Transverse colon (tissue), 4 donors: Measurements from ENCODE around the gene SMC4. TPM values are rescaled to one million over a fixed set of nuclear protein-coding genes. Genes with fewer than 3 reads are reported as not detected.

ENCODE experiments used
- DNase-seq: peaks from one replicate; pipeline ENCODE4 v3.0.0-alpha.2; 2019
- H3K27ac ChIP-seq, 4 donors: fragments of 200-600 bp; sonication (generic); 2 replicates each; pipeline ENCODE4 v1.5.1; 2016 to 2018; ENCODE audit warnings: inconsistent platforms in 4 of 4
- H3K27me3 ChIP-seq: fragments of 200-600 bp; sonication (generic); 2 replicates; pipeline ENCODE4 v1.5.1; 2017; ENCODE audit warnings: inconsistent platforms
- H3K36me3 ChIP-seq, 4 donors: fragments of 200-600 bp; sonication (generic); 2 replicates each; pipeline ENCODE4 v1.5.1; 2017 to 2019; ENCODE audit warnings: inconsistent platforms in 4 of 4
- H3K4me1 ChIP-seq, 4 donors: fragments of 200-600 bp; sonication (generic); 2 replicates each; pipeline ENCODE4 v1.5.1; 2017 to 2020; ENCODE audit warnings: inconsistent platforms in 4 of 4
- H3K4me3 ChIP-seq, 4 donors: fragments of 200-600 bp; sonication (generic); 1 replicate in 1 of 4; 2 replicates in 3 of 4; pipeline versions ENCODE4 v1.5.1 to v1.6.1; 2017 to 2019; ENCODE audit warnings: inconsistent platforms in 4 of 4
- H3K9me3 ChIP-seq, 2 donors: fragments of 200-600 bp; sonication (generic); 2 replicates each; pipeline ENCODE4 v1.5.1; 2017 to 2019; ENCODE audit warnings: inconsistent platforms in 2 of 2
- EP300 ChIP-seq: sonication (generic); formaldehyde crosslinking; IDR thresholded peaks from one replicate; pipeline ENCODE4 v1.6.1; 2017; ENCODE audit warnings: antibody characterized with exemption, low read depth
- POLR2A ChIP-seq: fragments of 450-650 bp; IDR thresholded peaks from one replicate; pipeline ENCODE4 v1.6.1; 2016; ENCODE audit warnings: antibody characterized with exemption, mild to moderate bottlenecking, moderate library complexity
- POLR2AphosphoS5 ChIP-seq, 3 donors: sonication (generic); formaldehyde crosslinking; IDR thresholded peaks; one replicate each; pipeline ENCODE4 v1.6.1; 2016; ENCODE audit warnings: antibody characterized with exemption in 3 of 3
- WGBS, 2 donors: methylation state at CpG; one replicate each; pipeline ENCODE4 v1.1.5; 2018; ENCODE audit warnings: low coverage in 1 of 2; 5-methylcytosine and 5-hydroxymethylcytosine counted together
- in situ Hi-C, 4 donors: fragments of 200-750 bp; cut with MboI; loops; one replicate each; pipeline versions ENCODE4 v1.15.0 to v1.15.1; 2017; ENCODE audit warnings: low sequenced_read_pairs in 3 of 4, low pct_ligation_motif_present in 1 of 4, low pct_unique_long_range_greater_than_20kb in 1 of 4
- intact Hi-C: fragments of 100-400 bp; cut with DNase I; formaldehyde crosslinking; loops from one replicate; pipeline ENCODE4 v1.15.1; 2023; ENCODE audit warnings: low total_unique reads
- total RNA-seq, 4 donors: library from RNA; depleted of rRNA; stranded (reverse); fragments of >200 nt; gene quantifications; one replicate each; pipeline ENCODE4 v1.1.0, GENCODE V29; 2016
- TF ChIP-seq, protein P1 (sequence below), 5 experiments: fragments of 200-600 bp in 3 of 5; fragments of 450-650 bp in 2 of 5; sonication (generic) in 3 of 5; IDR thresholded peaks; 1 replicate in 2 of 5; 2 replicates in 3 of 5; pipeline ENCODE4 v1.5.1; 2016 to 2017; ENCODE audit warnings: antibody characterized with exemption in 5 of 5, inconsistent platforms in 3 of 5, mild to moderate bottlenecking in 2 of 5, moderate library complexity in 1 of 5

SMC4 gene
- total RNA-seq, 4 donors from 2014 or later, result 29.4 to 263 (median 57.9) TPM

DNA sequence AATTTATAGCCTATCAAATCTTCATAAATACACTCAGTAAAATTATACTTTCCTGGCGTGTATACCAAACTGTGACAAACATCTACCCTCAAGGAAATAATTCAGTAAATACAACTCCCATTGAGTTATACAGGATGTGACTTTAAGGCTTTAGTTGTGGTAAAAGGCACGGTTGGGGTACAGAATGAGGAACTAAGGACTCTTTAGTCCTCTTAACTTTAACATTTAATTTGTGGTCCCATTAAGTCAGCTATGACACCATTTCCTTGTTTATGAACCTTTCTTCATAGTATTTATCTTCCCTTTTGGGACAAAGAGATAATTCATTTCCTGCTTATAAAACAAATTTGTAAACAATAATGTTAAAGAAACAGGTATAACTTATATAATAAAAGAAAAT, 30.6 kb upstream of the SMC4 start:
- DNase-seq, result no peak
- no peaks in the 10 kb centered on the region for H3K9me3 ChIP-seq
- no peak overlapping the region for H3K27ac ChIP-seq
- H3K36me3 ChIP-seq, result no peaks in the 10 kb centered on the region
- no peaks in the 10 kb centered on the region for H3K27me3 ChIP-seq
- intact Hi-C loops, result no loop called here
- in situ Hi-C loops, result no loop called here
- H3K4me3 ChIP-seq, result no peak overlapping the region
- TF ChIP-seq EP300 (no peak), POLR2A (no peak), POLR2AphosphoS5 (IDR thresholded peaks at IDR 0.05) (no peak)
- TF ChIP-seq, protein P1, sequence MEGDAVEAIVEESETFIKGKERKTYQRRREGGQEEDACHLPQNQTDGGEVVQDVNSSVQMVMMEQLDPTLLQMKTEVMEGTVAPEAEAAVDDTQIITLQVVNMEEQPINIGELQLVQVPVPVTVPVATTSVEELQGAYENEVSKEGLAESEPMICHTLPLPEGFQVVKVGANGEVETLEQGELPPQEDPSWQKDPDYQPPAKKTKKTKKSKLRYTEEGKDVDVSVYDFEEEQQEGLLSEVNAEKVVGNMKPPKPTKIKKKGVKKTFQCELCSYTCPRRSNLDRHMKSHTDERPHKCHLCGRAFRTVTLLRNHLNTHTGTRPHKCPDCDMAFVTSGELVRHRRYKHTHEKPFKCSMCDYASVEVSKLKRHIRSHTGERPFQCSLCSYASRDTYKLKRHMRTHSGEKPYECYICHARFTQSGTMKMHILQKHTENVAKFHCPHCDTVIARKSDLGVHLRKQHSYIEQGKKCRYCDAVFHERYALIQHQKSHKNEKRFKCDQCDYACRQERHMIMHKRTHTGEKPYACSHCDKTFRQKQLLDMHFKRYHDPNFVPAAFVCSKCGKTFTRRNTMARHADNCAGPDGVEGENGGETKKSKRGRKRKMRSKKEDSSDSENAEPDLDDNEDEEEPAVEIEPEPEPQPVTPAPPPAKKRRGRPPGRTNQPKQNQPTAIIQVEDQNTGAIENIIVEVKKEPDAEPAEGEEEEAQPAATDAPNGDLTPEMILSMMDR (IDR thresholded peaks at IDR 0.05), result no peak
- H3K4me1 ChIP-seq, result no peaks in the 10 kb centered on the region
- 64 to 77% methylated on average over 2 of the region's 2 CpGs for WGBS, 2 donors

- H3K27ac ChIP-seq, result no peak overlapping the region
- WGBS, 2 donors, result 67 to 82% methylated on average over 1 of the region's 1 CpG
- H3K27me3 ChIP-seq, result no peaks in the 10 kb centered on the region
- no peaks in the 10 kb centered on the region for H3K4me1 ChIP-seq
- TF ChIP-seq POLR2AphosphoS5 (IDR thresholded peaks at IDR 0.05), result no peak
- no peak for TF ChIP-seq POLR2A
- no peak for TF ChIP-seq EP300
- TF ChIP-seq, protein P1 (IDR thresholded peaks at IDR 0.05), result no peak
- DNase-seq, result no peak
- intact Hi-C loops (loop anchor here (10.0 kb wide), 1 partner anchor 835 kb away; no protein-coding TSS in a partner anchor), in situ Hi-C loops (no loop called here)
- H3K36me3 ChIP-seq, result no peaks in the 10 kb centered on the region
- no peaks in the 10 kb centered on the region for H3K9me3 ChIP-seq
- no peak overlapping the region for H3K4me3 ChIP-seq
Measured at GRCh38 chr3:160369784-160370183, 29.7 kb upstream of the SMC4 start.

GRCh38 chr3:160370987-160371857, 28.2 kb upstream of the SMC4 start:
- Histone ChIP-seq H3K36me3 (no peaks in the 10 kb centered on the region), H3K9me3 (no peaks in the 10 kb centered on the region), H3K27ac (no peak overlapping the region), H3K27me3 (no peaks in the 10 kb centered on the region), H3K4me3 (no peak overlapping the region), H3K4me1 (no peaks in the 10 kb centered on the region)
- DNase-seq, result no peak
- intact Hi-C loops, result loop anchor here (10.0 kb wide), 1 partner anchor 834 kb away; no protein-coding TSS in a partner anchor
- in situ Hi-C loops, result no loop called here
- 93 to 95% methylated on average over 2 to 6 of the region's 6 CpGs for WGBS, 2 donors
- TF ChIP-seq POLR2AphosphoS5 (IDR thresholded peaks at IDR 0.05) (no peak), POLR2A (no peak)
- TF ChIP-seq, protein P1 (IDR thresholded peaks at IDR 0.05), result no peak

GRCh38 chr3:160372780-160373179, 26.7 kb upstream of the SMC4 start:
- H3K9me3 ChIP-seq, result no peaks in the 10 kb centered on the region
- TF ChIP-seq, protein P1 (IDR thresholded peaks at IDR 0.05), result no peak
- no peak for TF ChIP-seq POLR2A
- no peak for TF ChIP-seq EP300
- TF ChIP-seq POLR2AphosphoS5 (IDR thresholded peaks at IDR 0.05), result no peak
- intact Hi-C loops, result loop anchor here (10.0 kb wide), 1 partner anchor 832 kb away; no protein-coding TSS in a partner anchor
- no peaks in the 10 kb centered on the region for H3K27me3 ChIP-seq
- H3K4me1 ChIP-seq, result no peaks in the 10 kb centered on the region
- no peak overlapping the region for H3K27ac ChIP-seq
- in situ Hi-C loops, result no loop called here
- no peak for DNase-seq
- no peaks in the 10 kb centered on the region for H3K36me3 ChIP-seq
- no peak overlapping the region for H3K4me3 ChIP-seq
